ENCODE measurements around the gene SP2. TPM values are rescaled to one million over a fixed set of nuclear protein-coding genes. Genes with fewer than 3 reads are reported as not detected.

Gene SP2
- total and polyA plus RNA-seq, 2 of the 8 experiments (the other 6 are each of a cell fraction or from before 2014, with no cell fraction given), result 5.6 to 13.8 TPM

DNA sequence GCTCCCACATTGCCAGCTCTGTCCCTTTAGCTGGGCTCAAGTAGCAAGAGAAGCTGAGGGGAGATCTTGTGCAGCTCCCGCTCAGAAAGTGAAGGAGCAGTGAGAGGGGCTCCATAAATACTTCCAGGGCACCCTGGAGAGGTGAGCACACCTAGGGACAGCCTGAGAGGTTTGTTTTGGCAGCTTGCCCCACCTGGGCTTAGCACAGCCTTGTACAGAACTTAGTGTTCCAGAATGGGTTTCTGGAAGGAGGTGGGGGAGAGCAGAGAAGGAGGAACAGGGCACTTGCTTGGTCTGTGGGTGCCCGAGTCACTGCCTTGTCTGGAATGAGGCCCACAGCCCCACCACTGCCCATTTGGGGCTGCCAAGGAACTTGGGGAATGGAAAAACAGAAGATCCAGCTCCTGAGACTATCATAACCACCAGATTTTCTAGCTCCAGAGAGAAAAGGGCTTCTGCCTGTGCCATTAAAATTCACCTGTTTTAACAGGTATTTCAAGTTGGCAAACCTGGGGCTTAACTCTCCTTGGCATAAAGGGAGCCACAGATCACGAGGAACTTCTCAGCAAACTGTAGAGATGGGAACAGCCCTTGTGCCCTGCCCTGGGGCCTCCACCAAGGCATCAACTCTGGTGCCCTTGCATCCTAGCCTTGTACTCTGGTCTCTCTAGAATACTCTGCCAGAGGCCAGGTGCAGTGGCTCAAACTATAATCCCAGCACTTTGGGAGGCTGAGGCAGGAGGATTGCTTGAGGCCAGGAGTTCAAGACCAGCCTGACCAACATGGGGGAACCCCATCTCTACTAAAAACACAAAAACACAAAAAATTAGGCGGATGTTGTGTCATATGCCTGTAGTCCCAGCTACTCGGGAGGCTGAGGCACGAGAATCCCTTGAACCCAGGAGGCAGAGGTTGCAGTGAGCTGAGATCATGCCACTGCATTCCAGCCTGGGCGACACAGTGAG is 59.7 kb downstream of the SP2 start:
- H3K23me2 ChIP-seq (ENCODE audit: low read depth, low read length), result no peaks in the 10 kb centered on the region; the same call in 1 of the 2 replicates
- no peak overlapping the region for H2BK12ac ChIP-seq (ENCODE audit: low read depth, low read length)
- no peaks in the 10 kb centered on the region for H4K20me1 ChIP-seq (replicated peaks in 1 of 2; ENCODE audit: control insufficient read depth in 1 of 2, insufficient read depth in 2 of 2, low read length in 2 of 2)
- H3K14ac ChIP-seq (ENCODE audit: insufficient read length), result no peak overlapping the region
- no peak overlapping the region for H3K18ac ChIP-seq (ENCODE audit: extremely low read depth, low read length)
- H3K36me3 ChIP-seq (ENCODE audit: control insufficient read depth in 2 of 4, insufficient read depth in 4 of 4, low read length in 3 of 4), result no peaks in the 10 kb centered on the region
- no peak overlapping the region for H2BK120ac ChIP-seq (replicated peaks; ENCODE audit: low read depth, low read length)
- H2AK5ac ChIP-seq (ENCODE audit: low read depth, low read length), result peak overlapping the region; percentile 82; the same call in 1 of the 2 replicates
- H2BK5ac ChIP-seq (ENCODE audit: low read depth, low read length), result no peak overlapping the region
- ChIA-PET POLR2A (ENCODE audit: partially characterized antibody) (interaction anchor here (0.9 to 2.2 kb wide), 6 partner anchors 10 to 68 kb away, joined by 3 to 7 read pairs (median 6); partner anchors contain the start of gene SP2), CTCF (ENCODE audit: partially characterized antibody) (interaction anchor here (0.5 to 40.5 kb wide), 7 partner anchors 7 to 110 kb away, joined by 3 to 1010 read pairs (median 246); partner anchors contain the start of genes CDK5RAP3, PNPO, PRR15L and SCRN2)
- H4K5ac ChIP-seq (ENCODE audit: insufficient read length, low read depth, low read length), result no peak overlapping the region
- H3K23ac ChIP-seq (ENCODE audit: insufficient read length), result no peak overlapping the region
- no peak for DNase-seq (ENCODE audit: low read depth in 1 of 2, low spot score in 2 of 2)
- no peak overlapping the region for H4K8ac ChIP-seq (ENCODE audit: extremely low read depth, insufficient read depth, low read length)
- H3K27ac ChIP-seq (ENCODE audit: low read depth, low read length), result no peak overlapping the region
- H3K79me1 ChIP-seq (ENCODE audit: low read depth, low read length), result no peaks in the 10 kb centered on the region
- no peak overlapping the region for H3K4ac ChIP-seq (replicated peaks; ENCODE audit: insufficient read length, low read depth, low read length)
- 92% methylated on average over 7 of the region's 7 CpGs; no CpG with 5 or more reads in 1 of the 2 experiments for WGBS, 2 experiments (ENCODE audit: extremely low coverage in 1 of 2, insufficient coverage in 1 of 2, insufficient read length in 1 of 2, insufficient replicate concordance in 2 of 2, low coverage in 1 of 2, low lambda C conversion rate in 2 of 2, missing lambda C conversion rate in 1 of 2)
- H2BK15ac ChIP-seq (ENCODE audit: low read length), result peak overlapping the region; percentile 50; the same call in 1 of the 2 replicates
- no peaks in the 10 kb centered on the region for H3K9me3 ChIP-seq (ENCODE audit: insufficient read depth in 2 of 2, low read depth in 1 of 2, low read length in 1 of 2)
- H3K27me3 ChIP-seq (replicated peaks in 1 of 4; ENCODE audit: control insufficient read depth in 3 of 4, extremely low read depth in 1 of 4, insufficient read depth in 3 of 4, low read length in 3 of 4), result no peaks in the 10 kb centered on the region
- no peak for TF ChIP-seq GABPA (IDR thresholded peaks at IDR 0.05; ENCODE audit: borderline replicate concordance, insufficient read depth, low read length)
- H4K91ac ChIP-seq (replicated peaks; ENCODE audit: insufficient read length, low read length), result no peak overlapping the region
- no peak overlapping the region for H3K4me2 ChIP-seq (ENCODE audit: insufficient read depth in 1 of 2, low read depth in 2 of 2, low read length in 2 of 2)
- no peaks in the 10 kb centered on the region for H3K79me2 ChIP-seq (ENCODE audit: control insufficient read depth in 1 of 2, insufficient read depth in 2 of 2, low read length in 2 of 2)
- no peak overlapping the region for H2AFZ ChIP-seq (ENCODE audit: low read length)
- no peak overlapping the region for H2BK20ac ChIP-seq (ENCODE audit: low read length)
- H3K4me1 ChIP-seq (replicated peaks in 1 of 4; ENCODE audit: control insufficient read depth in 3 of 4, insufficient read depth in 4 of 4, low read length in 3 of 4), result peaks cover 0 to 20% (median 17%) of the 10 kb centered on the region in 4 experiments; a peak in 6 of 7 replicates
- no peak for FAIRE-seq
- H3K9ac ChIP-seq (replicated peaks in 1 of 4; ENCODE audit: extremely low read depth in 1 of 4, low read depth in 3 of 4, low read length in 3 of 4), result no peak overlapping the region
- no peak overlapping the region for H3K4me3 ChIP-seq (ENCODE audit: extremely low read depth in 1 of 4, insufficient read depth in 2 of 4, low read depth in 3 of 4, low read length in 4 of 4)
- no peak overlapping the region for H3K56ac ChIP-seq (replicated peaks; ENCODE audit: insufficient read length, low read depth, low read length)
